GM06990 (cell line): Measurements from ENCODE around the gene ANAPC10.
"Not testable (repeated sequence)": the region's sequence is repeated elsewhere in the genome, so short reads cannot be mapped to it uniquely, and the experiment has no call there.

Source experiments
- DNase-seq: peaks from one replicate; pipeline ENCODE4 v3.0.0-alpha.2; 2011; ENCODE audit not compliant: insufficient read length; ENCODE audit errors: extremely low read depth
- H3K27me3 ChIP-seq: replicated peaks from 2 replicates; pipeline ENCODE4 v1.6.0; 2011; ENCODE audit warnings: low read length; ENCODE audit not compliant: control insufficient read depth, insufficient read depth
- H3K36me3 ChIP-seq: 2 replicates; pipeline ENCODE4 v1.5.1; 2011; ENCODE audit warnings: low read length; ENCODE audit not compliant: control insufficient read depth, insufficient read depth
- H3K4me3 ChIP-seq: replicated peaks from 2 replicates; pipeline ENCODE4 v1.5.1; 2011; ENCODE audit warnings: low read depth, mild to moderate bottlenecking, control low read depth, low read length
- CTCF ChIP-seq: IDR thresholded peaks from 2 replicates; pipeline ENCODE4 v1.5.1; 2011; ENCODE audit warnings: low read length, control low read depth, mild to moderate bottlenecking, inconsistent platforms; ENCODE audit not compliant: insufficient read depth, poor library complexity, severe bottlenecking

The ANAPC10 gene

GRCh38 chr4:145019346-145019745, 78.7 kb downstream of the ANAPC10 start:
- Histone ChIP-seq H3K4me3 (no peak overlapping the region), H3K36me3 (no peaks in the 10 kb centered on the region), H3K27me3 (no peaks in the 10 kb centered on the region)
- no peak for TF ChIP-seq CTCF
- DNase-seq = no peak

GRCh38 chr4:145014365-145014764, 83.6 kb downstream of the ANAPC10 start:
- H3K4me3 ChIP-seq = no peak overlapping the region
- no peak for TF ChIP-seq CTCF
- no peaks in the 10 kb centered on the region for H3K27me3 ChIP-seq
- H3K36me3 ChIP-seq = no peaks in the 10 kb centered on the region
- DNase-seq = no peak

- no peaks in the 10 kb centered on the region for H3K27me3 ChIP-seq
- H3K36me3 ChIP-seq = no peaks in the 10 kb centered on the region
- no peak overlapping the region for H3K4me3 ChIP-seq
- DNase-seq = no peak
- TF ChIP-seq CTCF = no peak
These were observed 85.2 kb downstream of the ANAPC10 start for GRCh38 chr4:145012841-145013240.

- TF ChIP-seq CTCF = no peak
- no peak for DNase-seq
- Histone ChIP-seq H3K4me3 (no peak overlapping the region), H3K36me3 (no peaks in the 10 kb centered on the region), H3K27me3 (no peaks in the 10 kb centered on the region)
These were observed 86.4 kb downstream of the ANAPC10 start for GRCh38 chr4:145011636-145012035.

GRCh38 chr4:145010315-145010714, 87.7 kb downstream of the ANAPC10 start:
- not testable (repeated sequence) for DNase-seq, H3K36me3 ChIP-seq, H3K4me3 ChIP-seq, H3K27me3 ChIP-seq

- DNase-seq = no peak
- no peak for TF ChIP-seq CTCF
- H3K27me3 ChIP-seq = no peaks in the 10 kb centered on the region
- no peak overlapping the region for H3K4me3 ChIP-seq
- no peaks in the 10 kb centered on the region for H3K36me3 ChIP-seq
These were observed 94.3 kb downstream of the ANAPC10 start for GRCh38 chr4:145003675-145004074.

- H3K4me3 ChIP-seq = no peak overlapping the region
- no peak for DNase-seq
- H3K36me3 ChIP-seq = no peaks in the 10 kb centered on the region
- H3K27me3 ChIP-seq = no peaks in the 10 kb centered on the region
- TF ChIP-seq CTCF = no peak
These were observed 96.4 kb downstream of the ANAPC10 start for GRCh38 chr4:145001635-145002034.

GRCh38 chr4:145000656-145001055, 97.3 kb downstream of the ANAPC10 start:
- DNase-seq, H3K4me3 ChIP-seq, H3K36me3 ChIP-seq, H3K27me3 ChIP-seq: not testable (repeated sequence)
